GM12878 (cell line): ENCODE results near the gene SRXN1.

Experiments
- FOS ChIP-seq: IDR thresholded peaks from 3 replicates; pipeline ENCODE4 v1.6.1; 2011; ENCODE audit warnings: borderline replicate concordance; ENCODE audit not compliant: insufficient read length; ENCODE audit errors: extremely low read depth
- GABPA ChIP-seq: IDR thresholded peaks from 2 replicates; pipeline ENCODE4 v1.6.1; 2014; ENCODE audit warnings: antibody characterized with exemption, low read depth, mild to moderate bottlenecking, inconsistent platforms
- KDM1A ChIP-seq: fragments of 200-600 bp; sonication (generic); IDR thresholded peaks from 2 replicates; pipeline ENCODE4 v1.6.1; 2016; ENCODE audit warnings: borderline replicate concordance
- RELA ChIP-seq: fragments of 450-650 bp; IDR thresholded peaks from 2 replicates; pipeline ENCODE4 v1.8.0; 2014; ENCODE audit warnings: borderline replicate concordance; ENCODE audit not compliant: partially characterized antibody
- SIN3A ChIP-seq: IDR thresholded peaks from 2 replicates; pipeline ENCODE4 v1.6.1; 2012; ENCODE audit warnings: low read depth, low read length, improper control_type of control experiment
- TCF12 ChIP-seq: IDR thresholded peaks from 2 replicates; pipeline ENCODE4 v1.6.1; 2011; ENCODE audit warnings: low read depth, mild to moderate bottlenecking, low read length
- YY1 ChIP-seq: IDR thresholded peaks from 2 replicates; pipeline ENCODE4 v1.6.1; 2011; ENCODE audit warnings: low read depth, mild to moderate bottlenecking, low read length
- ZBED1 ChIP-seq: IDR thresholded peaks from 2 replicates; pipeline ENCODE4 v1.6.1; 2016; ENCODE audit warnings: borderline replicate concordance
- TF ChIP-seq, protein P1 (sequence below): fragments of 450-650 bp; IDR thresholded peaks from 2 replicates; pipeline ENCODE4 v1.6.1; 2017; ENCODE audit warnings: borderline replicate concordance
- TF ChIP-seq, protein P2 (sequence below): fragments of 450-650 bp; formaldehyde crosslinking; IDR thresholded peaks from 2 replicates; pipeline ENCODE4 v1.4.0; 2020; ENCODE audit warnings: mild to moderate bottlenecking, moderate library complexity
- TF ChIP-seq, protein P3 (sequence below), 3 experiments: IDR thresholded peaks in 2 of 3; conservative IDR thresholded peaks in 1 of 3; 2 replicates each; pipeline ENCODE4 v1.5.1; 2011; ENCODE audit warnings: low read depth in 3 of 3, low read length in 3 of 3, mild to moderate bottlenecking in 3 of 3, control low read depth in 2 of 3, moderate library complexity in 2 of 3, inconsistent platforms in 1 of 3, mixed read lengths in 1 of 3; ENCODE audit not compliant: control insufficient read depth in 2 of 3, insufficient read depth in 1 of 3; ENCODE audit errors: extremely low read depth in 1 of 3
- TF ChIP-seq, protein P4 (sequence below): IDR thresholded peaks from 2 replicates; pipeline ENCODE4 v1.6.1; 2012; ENCODE audit warnings: low read length, inconsistent platforms
- TF ChIP-seq, protein P5 (sequence below): fragments of 450-650 bp; IDR thresholded peaks from 2 replicates; pipeline ENCODE4 v1.6.1; 2018; ENCODE audit warnings: borderline replicate concordance, mild to moderate bottlenecking; ENCODE audit not compliant: partially characterized antibody

DNA sequence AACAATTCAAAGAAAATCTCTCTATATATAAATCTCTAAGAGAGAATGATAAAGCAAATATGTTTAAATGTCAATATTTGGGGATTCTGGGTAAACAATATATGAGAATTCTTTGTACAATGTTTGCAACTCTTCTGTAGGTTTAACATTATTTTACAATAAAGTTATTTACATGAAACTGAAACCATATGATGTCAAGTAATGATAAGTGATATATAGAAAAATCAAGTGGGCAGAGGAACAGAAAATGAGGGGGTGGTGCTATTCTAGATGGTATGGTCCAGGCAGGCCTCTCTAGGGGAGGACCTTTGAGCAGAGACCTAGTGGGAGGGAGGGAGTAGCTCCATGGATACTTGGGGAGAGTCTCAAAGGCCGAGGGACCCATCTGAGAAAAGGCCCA, 39.0 kb upstream of the SRXN1 start:
- TF ChIP-seq, protein P1, sequence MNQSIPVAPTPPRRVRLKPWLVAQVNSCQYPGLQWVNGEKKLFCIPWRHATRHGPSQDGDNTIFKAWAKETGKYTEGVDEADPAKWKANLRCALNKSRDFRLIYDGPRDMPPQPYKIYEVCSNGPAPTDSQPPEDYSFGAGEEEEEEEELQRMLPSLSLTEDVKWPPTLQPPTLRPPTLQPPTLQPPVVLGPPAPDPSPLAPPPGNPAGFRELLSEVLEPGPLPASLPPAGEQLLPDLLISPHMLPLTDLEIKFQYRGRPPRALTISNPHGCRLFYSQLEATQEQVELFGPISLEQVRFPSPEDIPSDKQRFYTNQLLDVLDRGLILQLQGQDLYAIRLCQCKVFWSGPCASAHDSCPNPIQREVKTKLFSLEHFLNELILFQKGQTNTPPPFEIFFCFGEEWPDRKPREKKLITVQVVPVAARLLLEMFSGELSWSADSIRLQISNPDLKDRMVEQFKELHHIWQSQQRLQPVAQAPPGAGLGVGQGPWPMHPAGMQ: no peak
- TF ChIP-seq, protein P2, sequence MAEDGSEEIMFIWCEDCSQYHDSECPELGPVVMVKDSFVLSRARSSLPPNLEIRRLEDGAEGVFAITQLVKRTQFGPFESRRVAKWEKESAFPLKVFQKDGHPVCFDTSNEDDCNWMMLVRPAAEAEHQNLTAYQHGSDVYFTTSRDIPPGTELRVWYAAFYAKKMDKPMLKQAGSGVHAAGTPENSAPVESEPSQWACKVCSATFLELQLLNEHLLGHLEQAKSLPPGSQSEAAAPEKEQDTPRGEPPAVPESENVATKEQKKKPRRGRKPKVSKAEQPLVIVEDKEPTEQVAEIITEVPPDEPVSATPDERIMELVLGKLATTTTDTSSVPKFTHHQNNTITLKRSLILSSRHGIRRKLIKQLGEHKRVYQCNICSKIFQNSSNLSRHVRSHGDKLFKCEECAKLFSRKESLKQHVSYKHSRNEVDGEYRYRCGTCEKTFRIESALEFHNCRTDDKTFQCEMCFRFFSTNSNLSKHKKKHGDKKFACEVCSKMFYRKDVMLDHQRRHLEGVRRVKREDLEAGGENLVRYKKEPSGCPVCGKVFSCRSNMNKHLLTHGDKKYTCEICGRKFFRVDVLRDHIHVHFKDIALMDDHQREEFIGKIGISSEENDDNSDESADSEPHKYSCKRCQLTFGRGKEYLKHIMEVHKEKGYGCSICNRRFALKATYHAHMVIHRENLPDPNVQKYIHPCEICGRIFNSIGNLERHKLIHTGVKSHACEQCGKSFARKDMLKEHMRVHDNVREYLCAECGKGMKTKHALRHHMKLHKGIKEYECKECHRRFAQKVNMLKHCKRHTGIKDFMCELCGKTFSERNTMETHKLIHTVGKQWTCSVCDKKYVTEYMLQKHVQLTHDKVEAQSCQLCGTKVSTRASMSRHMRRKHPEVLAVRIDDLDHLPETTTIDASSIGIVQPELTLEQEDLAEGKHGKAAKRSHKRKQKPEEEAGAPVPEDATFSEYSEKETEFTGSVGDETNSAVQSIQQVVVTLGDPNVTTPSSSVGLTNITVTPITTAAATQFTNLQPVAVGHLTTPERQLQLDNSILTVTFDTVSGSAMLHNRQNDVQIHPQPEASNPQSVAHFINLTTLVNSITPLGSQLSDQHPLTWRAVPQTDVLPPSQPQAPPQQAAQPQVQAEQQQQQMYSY (CRISPR knock-in tag): no peak
- no peak for TF ChIP-seq ZBED1
- TF ChIP-seq RELA: no peak
- no peak for TF ChIP-seq KDM1A
- TF ChIP-seq YY1: no peak
- no peak for TF ChIP-seq TCF12
- no peak for TF ChIP-seq SIN3A
- TF ChIP-seq GABPA: no peak
- TF ChIP-seq FOS: no peak
- TF ChIP-seq, protein P3, sequence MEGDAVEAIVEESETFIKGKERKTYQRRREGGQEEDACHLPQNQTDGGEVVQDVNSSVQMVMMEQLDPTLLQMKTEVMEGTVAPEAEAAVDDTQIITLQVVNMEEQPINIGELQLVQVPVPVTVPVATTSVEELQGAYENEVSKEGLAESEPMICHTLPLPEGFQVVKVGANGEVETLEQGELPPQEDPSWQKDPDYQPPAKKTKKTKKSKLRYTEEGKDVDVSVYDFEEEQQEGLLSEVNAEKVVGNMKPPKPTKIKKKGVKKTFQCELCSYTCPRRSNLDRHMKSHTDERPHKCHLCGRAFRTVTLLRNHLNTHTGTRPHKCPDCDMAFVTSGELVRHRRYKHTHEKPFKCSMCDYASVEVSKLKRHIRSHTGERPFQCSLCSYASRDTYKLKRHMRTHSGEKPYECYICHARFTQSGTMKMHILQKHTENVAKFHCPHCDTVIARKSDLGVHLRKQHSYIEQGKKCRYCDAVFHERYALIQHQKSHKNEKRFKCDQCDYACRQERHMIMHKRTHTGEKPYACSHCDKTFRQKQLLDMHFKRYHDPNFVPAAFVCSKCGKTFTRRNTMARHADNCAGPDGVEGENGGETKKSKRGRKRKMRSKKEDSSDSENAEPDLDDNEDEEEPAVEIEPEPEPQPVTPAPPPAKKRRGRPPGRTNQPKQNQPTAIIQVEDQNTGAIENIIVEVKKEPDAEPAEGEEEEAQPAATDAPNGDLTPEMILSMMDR (IDR thresholded peaks at IDR 0.05 in 2 of 3, conservative IDR thresholded peaks at IDR 0.05 in 1 of 3; ENCODE audit: control insufficient read depth in 2 of 3, extremely low read depth in 1 of 3, insufficient read depth in 1 of 3, low read depth in 3 of 3, low read length in 3 of 3): no peak
- TF ChIP-seq, protein P4, sequence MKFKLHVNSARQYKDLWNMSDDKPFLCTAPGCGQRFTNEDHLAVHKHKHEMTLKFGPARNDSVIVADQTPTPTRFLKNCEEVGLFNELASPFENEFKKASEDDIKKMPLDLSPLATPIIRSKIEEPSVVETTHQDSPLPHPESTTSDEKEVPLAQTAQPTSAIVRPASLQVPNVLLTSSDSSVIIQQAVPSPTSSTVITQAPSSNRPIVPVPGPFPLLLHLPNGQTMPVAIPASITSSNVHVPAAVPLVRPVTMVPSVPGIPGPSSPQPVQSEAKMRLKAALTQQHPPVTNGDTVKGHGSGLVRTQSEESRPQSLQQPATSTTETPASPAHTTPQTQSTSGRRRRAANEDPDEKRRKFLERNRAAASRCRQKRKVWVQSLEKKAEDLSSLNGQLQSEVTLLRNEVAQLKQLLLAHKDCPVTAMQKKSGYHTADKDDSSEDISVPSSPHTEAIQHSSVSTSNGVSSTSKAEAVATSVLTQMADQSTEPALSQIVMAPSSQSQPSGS: no peak
- TF ChIP-seq, protein P5, sequence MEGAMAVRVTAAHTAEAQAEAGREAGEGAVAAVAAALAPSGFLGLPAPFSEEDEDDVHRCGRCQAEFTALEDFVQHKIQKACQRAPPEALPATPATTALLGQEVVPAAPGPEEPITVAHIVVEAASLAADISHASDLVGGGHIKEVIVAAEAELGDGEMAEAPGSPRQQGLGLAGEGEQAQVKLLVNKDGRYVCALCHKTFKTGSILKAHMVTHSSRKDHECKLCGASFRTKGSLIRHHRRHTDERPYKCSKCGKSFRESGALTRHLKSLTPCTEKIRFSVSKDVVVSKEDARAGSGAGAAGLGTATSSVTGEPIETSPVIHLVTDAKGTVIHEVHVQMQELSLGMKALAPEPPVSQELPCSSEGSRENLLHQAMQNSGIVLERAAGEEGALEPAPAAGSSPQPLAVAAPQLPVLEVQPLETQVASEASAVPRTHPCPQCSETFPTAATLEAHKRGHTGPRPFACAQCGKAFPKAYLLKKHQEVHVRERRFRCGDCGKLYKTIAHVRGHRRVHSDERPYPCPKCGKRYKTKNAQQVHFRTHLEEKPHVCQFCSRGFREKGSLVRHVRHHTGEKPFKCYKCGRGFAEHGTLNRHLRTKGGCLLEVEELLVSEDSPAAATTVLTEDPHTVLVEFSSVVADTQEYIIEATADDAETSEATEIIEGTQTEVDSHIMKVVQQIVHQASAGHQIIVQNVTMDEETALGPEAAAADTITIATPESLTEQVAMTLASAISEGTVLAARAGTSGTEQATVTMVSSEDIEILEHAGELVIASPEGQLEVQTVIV: no peak
